Tongue (tissue), 1 donor: Measurements from ENCODE around the gene TOP3B. TPM values are rescaled to one million over a fixed set of nuclear protein-coding genes. Genes with fewer than 3 reads are reported as not detected.

ENCODE experiments used
- total RNA-seq: library from RNA; depleted of rRNA; stranded (reverse); fragments of >200 nt; gene quantifications from one replicate; pipeline ENCODE4 v1.2.3, GENCODE V29; 2014

TOP3B gene
- total RNA-seq, 1 donor from 2014 or later, result 19.0 TPM

Other genes starting within 250 kb of the TOP3B start
- 9.1 TPM for gene YPEL1, start 247.0 kb downstream of the TOP3B start, total RNA-seq
- 88.3 TPM for gene MAPK1, start 115.1 kb downstream of the TOP3B start, total RNA-seq
- 53.9 TPM for gene PPM1F, start 29.9 kb downstream of the TOP3B start, total RNA-seq